Measurements from ENCODE around the gene NOD1.

NOD1 gene

DNA sequence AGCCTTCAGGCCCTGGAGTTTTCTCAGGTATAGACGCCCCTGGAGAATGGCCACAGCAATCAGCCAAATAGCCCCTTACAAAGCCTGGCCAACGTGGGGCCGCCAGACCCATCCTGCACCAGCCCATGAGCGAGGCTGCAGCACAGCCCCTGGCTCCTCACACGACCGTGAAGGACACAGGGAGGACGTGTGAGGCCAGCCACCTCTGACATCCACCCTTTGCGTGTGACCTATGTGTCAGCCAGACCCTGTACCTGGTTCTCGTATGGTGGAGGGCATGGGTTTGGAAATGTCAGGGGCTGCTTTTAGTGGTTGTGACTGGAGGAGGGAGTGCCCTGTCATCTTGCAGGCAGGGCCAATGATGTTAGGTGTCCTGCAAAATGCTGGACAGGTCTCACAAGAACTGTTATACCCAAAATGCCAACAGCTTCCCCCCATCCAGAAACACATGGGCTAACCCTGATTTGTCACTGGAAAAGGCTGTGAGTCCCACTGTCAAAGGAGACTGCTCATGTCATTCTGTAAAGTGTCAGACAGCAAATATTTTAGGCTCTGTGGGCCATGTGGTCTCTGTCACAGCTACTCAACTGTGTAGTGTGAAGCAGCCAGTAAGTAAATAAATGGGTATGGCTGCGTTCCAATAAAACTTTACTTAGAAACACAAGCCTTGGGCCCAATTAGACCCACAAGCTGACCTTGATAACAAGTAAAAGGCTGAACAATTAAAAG, 30.0 kb downstream of the NOD1 start:
- peaks cover 7% of the 10 kb centered on the region for H3K4me1 Mint-ChIP-seq
- peaks cover 16% of the 10 kb centered on the region for H3K36me3 Mint-ChIP-seq (ENCODE audit: insufficient read depth)
- DNase-seq (ENCODE audit: low spot score in 2 of 2) = no peak
- H3K27me3 Mint-ChIP-seq = no peaks in the 10 kb centered on the region
- no peaks in the 10 kb centered on the region for H3K9me3 Mint-ChIP-seq
- H3K4me3 Mint-ChIP-seq = no peak overlapping the region
- no peak for ATAC-seq (replicated peaks; ENCODE audit: extremely low read depth, poor library complexity, severe bottlenecking)
- no peak overlapping the region for H3K27ac Mint-ChIP-seq (ENCODE audit: low read depth)

GRCh38 chr7:30447466-30447865, 31.1 kb downstream of the NOD1 start:
- DNase-seq (ENCODE audit: low spot score in 2 of 2) = no peak
- Mint-ChIP-seq H3K27ac (ENCODE audit: low read depth) (no peak overlapping the region), H3K9me3 (no peaks in the 10 kb centered on the region), H3K36me3 (ENCODE audit: insufficient read depth) (peaks cover 16% of the 10 kb centered on the region), H3K4me3 (no peak overlapping the region), H3K4me1 (peaks cover 7% of the 10 kb centered on the region), H3K27me3 (no peaks in the 10 kb centered on the region)
- no peak for ATAC-seq (replicated peaks; ENCODE audit: extremely low read depth, poor library complexity, severe bottlenecking)

GRCh38 chr7:30446266-30446665, 32.3 kb downstream of the NOD1 start:
- Mint-ChIP-seq H3K4me1 (peaks cover 7% of the 10 kb centered on the region), H3K36me3 (ENCODE audit: insufficient read depth) (peaks cover 16% of the 10 kb centered on the region), H3K4me3 (no peak overlapping the region), H3K27me3 (no peaks in the 10 kb centered on the region), H3K9me3 (no peaks in the 10 kb centered on the region), H3K27ac (ENCODE audit: low read depth) (peak overlapping the region; percentile 52)
- DNase-seq (ENCODE audit: low spot score in 2 of 2) = no peak
- no peak for ATAC-seq (replicated peaks; ENCODE audit: extremely low read depth, poor library complexity, severe bottlenecking)

GRCh38 chr7:30445770-30446169, 32.8 kb downstream of the NOD1 start:
- Mint-ChIP-seq H3K27ac (ENCODE audit: low read depth) (peak overlapping the region; percentile 52), H3K4me1 (peaks cover 7% of the 10 kb centered on the region), H3K4me3 (no peak overlapping the region), H3K27me3 (no peaks in the 10 kb centered on the region), H3K9me3 (no peaks in the 10 kb centered on the region), H3K36me3 (ENCODE audit: insufficient read depth) (peaks cover 16% of the 10 kb centered on the region)
- peak; percentile 51 to 69 for DNase-seq (ENCODE audit: low spot score in 2 of 2)
- ATAC-seq (replicated peaks; ENCODE audit: extremely low read depth, poor library complexity, severe bottlenecking) = peak; percentile 99

- Mint-ChIP-seq H3K36me3 (ENCODE audit: insufficient read depth) (peaks cover 25% of the 10 kb centered on the region), H3K4me1 (no peaks in the 10 kb centered on the region), H3K27ac (ENCODE audit: low read depth) (no peak overlapping the region), H3K9me3 (no peaks in the 10 kb centered on the region), H3K27me3 (no peaks in the 10 kb centered on the region), H3K4me3 (no peak overlapping the region)
- ATAC-seq (replicated peaks; ENCODE audit: extremely low read depth, poor library complexity, severe bottlenecking) = no peak
- no peak for DNase-seq (ENCODE audit: low spot score in 2 of 2)
Observed at GRCh38 chr7:30437823-30438574, 40.6 kb downstream of the NOD1 start.

GRCh38 chr7:30436518-30436917, 42.1 kb downstream of the NOD1 start:
- no peak for ATAC-seq (replicated peaks; ENCODE audit: extremely low read depth, poor library complexity, severe bottlenecking)
- H3K9me3 Mint-ChIP-seq = no peaks in the 10 kb centered on the region
- no peaks in the 10 kb centered on the region for H3K27me3 Mint-ChIP-seq
- DNase-seq (ENCODE audit: low spot score in 2 of 2) = no peak
- no peak overlapping the region for H3K27ac Mint-ChIP-seq (ENCODE audit: low read depth)
- no peaks in the 10 kb centered on the region for H3K4me1 Mint-ChIP-seq
- H3K36me3 Mint-ChIP-seq (ENCODE audit: insufficient read depth) = peaks cover 31% of the 10 kb centered on the region
- H3K4me3 Mint-ChIP-seq = no peak overlapping the region

DNA sequence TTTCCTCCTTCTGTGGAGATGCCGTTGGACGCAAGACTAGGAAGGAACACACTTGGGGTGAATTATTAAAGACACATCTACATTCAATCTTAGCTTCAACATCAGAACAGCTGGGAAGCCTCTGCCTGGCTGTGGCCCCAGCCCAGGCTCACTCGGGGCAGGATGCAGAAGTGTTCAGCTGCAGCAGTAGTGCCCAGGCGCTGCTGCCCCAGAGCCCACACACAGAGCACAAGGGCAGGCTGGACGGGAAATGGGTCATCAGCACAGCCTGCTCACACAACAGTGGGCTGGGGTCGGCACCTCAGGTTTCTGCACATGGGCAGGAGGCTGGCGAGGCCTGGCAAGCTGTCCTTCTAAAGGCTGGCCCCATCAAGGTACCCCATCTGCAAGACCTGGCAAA, 42.5 kb downstream of the NOD1 start:
- H3K36me3 Mint-ChIP-seq (ENCODE audit: insufficient read depth) = peaks cover 31% of the 10 kb centered on the region
- H3K27ac Mint-ChIP-seq (ENCODE audit: low read depth) = no peak overlapping the region
- no peaks in the 10 kb centered on the region for H3K9me3 Mint-ChIP-seq
- H3K4me3 Mint-ChIP-seq = no peak overlapping the region
- DNase-seq (ENCODE audit: low spot score in 2 of 2) (no peak), ATAC-seq (replicated peaks; ENCODE audit: extremely low read depth, poor library complexity, severe bottlenecking) (no peak)
- H3K4me1 Mint-ChIP-seq = no peaks in the 10 kb centered on the region
- H3K27me3 Mint-ChIP-seq = no peaks in the 10 kb centered on the region

DNA sequence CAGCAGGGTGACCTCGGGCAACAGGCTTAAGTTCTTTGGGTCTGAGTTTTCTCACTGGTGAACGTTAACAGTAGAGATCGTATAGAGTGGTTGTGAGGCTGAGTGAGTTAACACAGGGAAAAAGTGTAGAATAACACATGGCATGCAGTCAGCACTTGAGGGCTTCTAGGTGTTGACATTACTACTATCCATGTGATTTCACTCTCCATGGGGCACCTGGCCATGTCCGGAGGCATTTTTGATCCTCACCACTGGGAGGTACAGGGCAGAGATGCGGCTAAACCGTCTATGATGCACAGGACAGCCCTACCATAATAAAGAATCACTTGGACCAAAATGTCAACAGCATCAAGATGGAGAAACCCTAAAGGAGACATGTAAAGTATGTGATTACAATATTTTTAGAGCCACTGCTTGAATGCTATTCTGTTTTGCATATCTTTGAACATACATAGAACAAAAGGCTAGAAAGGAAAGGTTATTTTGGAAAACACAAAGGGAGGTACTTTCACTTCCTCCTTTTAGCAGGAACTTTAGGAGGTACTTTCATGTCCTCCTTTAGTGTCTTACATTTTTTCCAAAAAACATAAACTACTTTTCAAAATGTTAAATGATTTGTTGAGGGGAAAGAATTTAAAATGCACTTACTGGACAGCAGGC, 44.3 kb downstream of the NOD1 start:
- DNase-seq (ENCODE audit: low spot score in 2 of 2) = no peak
- Mint-ChIP-seq H3K4me1 (no peaks in the 10 kb centered on the region), H3K27ac (ENCODE audit: low read depth) (peak overlapping the region; percentile 40), H3K27me3 (no peaks in the 10 kb centered on the region), H3K4me3 (no peak overlapping the region), H3K36me3 (ENCODE audit: insufficient read depth) (peaks cover 31% of the 10 kb centered on the region), H3K9me3 (no peaks in the 10 kb centered on the region)
- ATAC-seq (replicated peaks; ENCODE audit: extremely low read depth, poor library complexity, severe bottlenecking) = no peak

- Mint-ChIP-seq H3K27ac (ENCODE audit: low read depth) (no peak overlapping the region), H3K36me3 (ENCODE audit: insufficient read depth) (peaks cover 35% of the 10 kb centered on the region), H3K4me3 (no peak overlapping the region), H3K4me1 (no peaks in the 10 kb centered on the region), H3K27me3 (no peaks in the 10 kb centered on the region), H3K9me3 (no peaks in the 10 kb centered on the region)
- no peak for ATAC-seq (replicated peaks; ENCODE audit: extremely low read depth, poor library complexity, severe bottlenecking)
- no peak for DNase-seq (ENCODE audit: low spot score in 2 of 2)
Observed at GRCh38 chr7:30433506-30433905, 45.1 kb downstream of the NOD1 start.

GRCh38 chr7:30433082-30433481, 45.5 kb downstream of the NOD1 start:
- DNase-seq (ENCODE audit: low spot score in 2 of 2) (no peak), ATAC-seq (replicated peaks; ENCODE audit: extremely low read depth, poor library complexity, severe bottlenecking) (no peak)
- H3K36me3 Mint-ChIP-seq (ENCODE audit: insufficient read depth) = peaks cover 32% of the 10 kb centered on the region
- no peaks in the 10 kb centered on the region for H3K4me1 Mint-ChIP-seq
- H3K27me3 Mint-ChIP-seq = no peaks in the 10 kb centered on the region
- no peak overlapping the region for H3K4me3 Mint-ChIP-seq
- no peak overlapping the region for H3K27ac Mint-ChIP-seq (ENCODE audit: low read depth)
- H3K9me3 Mint-ChIP-seq = no peaks in the 10 kb centered on the region

- H3K4me3 Mint-ChIP-seq = no peak overlapping the region
- H3K27me3 Mint-ChIP-seq = no peaks in the 10 kb centered on the region
- peaks cover 25% of the 10 kb centered on the region for H3K36me3 Mint-ChIP-seq (ENCODE audit: insufficient read depth)
- H3K27ac Mint-ChIP-seq (ENCODE audit: low read depth) = no peak overlapping the region
- ATAC-seq (replicated peaks; ENCODE audit: extremely low read depth, poor library complexity, severe bottlenecking) = no peak
- no peak for DNase-seq (ENCODE audit: low spot score in 2 of 2)
- no peaks in the 10 kb centered on the region for H3K4me1 Mint-ChIP-seq
- H3K9me3 Mint-ChIP-seq = no peaks in the 10 kb centered on the region
Observed at GRCh38 chr7:30430777-30431176, 47.8 kb downstream of the NOD1 start.

GRCh38 chr7:30430276-30430675, 48.3 kb downstream of the NOD1 start:
- DNase-seq (ENCODE audit: low spot score in 2 of 2) = no peak
- no peaks in the 10 kb centered on the region for H3K9me3 Mint-ChIP-seq
- H3K4me1 Mint-ChIP-seq = no peaks in the 10 kb centered on the region
- no peaks in the 10 kb centered on the region for H3K27me3 Mint-ChIP-seq
- H3K4me3 Mint-ChIP-seq = no peak overlapping the region
- H3K27ac Mint-ChIP-seq (ENCODE audit: low read depth) = no peak overlapping the region
- no peak for ATAC-seq (replicated peaks; ENCODE audit: extremely low read depth, poor library complexity, severe bottlenecking)
- peaks cover 25% of the 10 kb centered on the region for H3K36me3 Mint-ChIP-seq (ENCODE audit: insufficient read depth)

DNA sequence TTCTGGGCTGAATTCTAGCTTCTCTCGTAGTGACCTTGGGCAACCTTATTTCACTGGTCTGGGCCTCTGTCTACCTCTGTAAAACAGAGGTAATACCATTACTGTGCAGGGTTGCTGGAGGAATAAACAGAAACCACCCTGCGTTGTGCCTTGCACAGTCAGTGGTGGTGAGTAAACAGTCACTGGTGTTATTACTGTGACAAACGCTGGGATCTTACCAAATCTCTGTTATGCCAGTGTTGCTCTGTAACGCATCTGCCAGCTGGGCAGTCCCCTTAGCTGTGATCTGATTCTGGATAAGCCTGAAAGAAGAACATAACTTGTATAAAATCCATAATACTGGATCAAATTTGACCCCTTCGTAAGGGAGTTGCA, 49.4 kb downstream of the NOD1 start:
- no peaks in the 10 kb centered on the region for H3K9me3 Mint-ChIP-seq
- DNase-seq (ENCODE audit: low spot score in 2 of 2) (no peak), ATAC-seq (replicated peaks; ENCODE audit: extremely low read depth, poor library complexity, severe bottlenecking) (no peak)
- no peaks in the 10 kb centered on the region for H3K27me3 Mint-ChIP-seq
- H3K4me1 Mint-ChIP-seq = no peaks in the 10 kb centered on the region
- peaks cover 21% of the 10 kb centered on the region for H3K36me3 Mint-ChIP-seq (ENCODE audit: insufficient read depth)
- H3K4me3 Mint-ChIP-seq = no peak overlapping the region
- H3K27ac Mint-ChIP-seq (ENCODE audit: low read depth) = no peak overlapping the region
